ENCODE results near the gene ROR2. TPM values are rescaled to one million over a fixed set of nuclear protein-coding genes. Genes with fewer than 3 reads are reported as not detected.
A peak's percentile ranks its signal among the peaks of the same experiment; 100 is the strongest.

The ROR2 gene
- total RNA-seq, 2 donors from 2014 or later, result 4.0 to 5.4 TPM

GRCh38 chr9:91677331-91677730 is 272.7 kb downstream of the ROR2 start:
- H3K4me3 ChIP-seq, result no peak overlapping the region
- TF ChIP-seq CTCF (IDR thresholded peaks at IDR 0.05), result no peak
- no peak for TF ChIP-seq POLR2A (IDR thresholded peaks at IDR 0.05)
- H3K4me1 ChIP-seq, result peaks cover 4% of the 10 kb centered on the region
- no peaks in the 10 kb centered on the region for H3K27me3 ChIP-seq
- H3K36me3 ChIP-seq (replicated peaks in 1 of 2; ENCODE audit: insufficient read depth in 1 of 2, low read depth in 2 of 2), result no peaks in the 10 kb centered on the region
- H3K9me3 ChIP-seq, result no peaks in the 10 kb centered on the region
- 38 to 50% methylated on average over 3 of the region's 3 CpGs for WGBS, 2 donors
- intact Hi-C loops (cut with DNase I), result no loop called here
- no peak for DNase-seq
- no peak overlapping the region for H3K27ac ChIP-seq
- no peak for ATAC-seq

DNA sequence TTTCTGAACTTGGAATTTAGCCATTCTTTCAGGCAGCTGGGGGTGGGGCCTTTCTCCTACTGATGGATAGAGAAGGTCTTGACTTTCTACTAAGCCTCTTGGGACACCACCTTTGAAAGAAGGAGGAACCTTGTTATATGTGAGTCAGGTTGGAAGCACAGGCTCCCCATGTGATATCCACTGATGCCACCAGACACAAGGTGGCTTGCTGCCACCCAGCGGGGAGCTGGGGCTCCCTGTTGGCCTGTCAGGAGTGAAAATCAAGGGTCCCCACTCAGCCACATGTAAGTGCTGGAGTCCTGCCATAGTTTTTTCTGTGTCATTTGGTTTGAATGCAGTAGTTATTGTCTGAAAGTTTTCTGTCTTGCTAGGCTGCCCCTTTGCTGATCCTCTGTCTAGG is 274.0 kb downstream of the ROR2 start:
- intact Hi-C loops (cut with DNase I), result no loop called here
- WGBS, 2 donors, result 79 to 86% methylated on average over 1 of the region's 1 CpG
- TF ChIP-seq POLR2A (IDR thresholded peaks at IDR 0.05) (no peak), CTCF (IDR thresholded peaks at IDR 0.05) (peak in 2 of 7 experiments; percentile 6 to 11)

GRCh38 chr9:91664663-91665062 is 285.4 kb downstream of the ROR2 start:
- H3K27ac ChIP-seq, result no peak overlapping the region
- no peaks in the 10 kb centered on the region for H3K4me1 ChIP-seq
- no peaks in the 10 kb centered on the region for H3K27me3 ChIP-seq
- ATAC-seq, result no peak
- WGBS, 2 donors, result 67 to 68% methylated on average over 8 of the region's 8 CpGs
- no peaks in the 10 kb centered on the region for H3K9me3 ChIP-seq
- H3K36me3 ChIP-seq (replicated peaks in 1 of 2; ENCODE audit: insufficient read depth in 1 of 2, low read depth in 2 of 2), result no peaks in the 10 kb centered on the region
- intact Hi-C loops (cut with DNase I), result no loop called here
- no peak overlapping the region for H3K4me3 ChIP-seq
- no peak for DNase-seq
- TF ChIP-seq CTCF (IDR thresholded peaks at IDR 0.05) (no peak), POLR2A (IDR thresholded peaks at IDR 0.05) (no peak)

More for the DNA sequence above, 274.0 kb downstream of the ROR2 start:
- DNase-seq (peak in 1 of 4 donors; percentile 17), ATAC-seq (no peak)
- Histone ChIP-seq H3K36me3 (replicated peaks in 1 of 2; ENCODE audit: insufficient read depth in 1 of 2, low read depth in 2 of 2) (no peaks in the 10 kb centered on the region), H3K4me3 (no peak overlapping the region), H3K27ac (no peak overlapping the region), H3K4me1 (no peaks in the 10 kb centered on the region), H3K27me3 (no peaks in the 10 kb centered on the region), H3K9me3 (no peaks in the 10 kb centered on the region)

DNA sequence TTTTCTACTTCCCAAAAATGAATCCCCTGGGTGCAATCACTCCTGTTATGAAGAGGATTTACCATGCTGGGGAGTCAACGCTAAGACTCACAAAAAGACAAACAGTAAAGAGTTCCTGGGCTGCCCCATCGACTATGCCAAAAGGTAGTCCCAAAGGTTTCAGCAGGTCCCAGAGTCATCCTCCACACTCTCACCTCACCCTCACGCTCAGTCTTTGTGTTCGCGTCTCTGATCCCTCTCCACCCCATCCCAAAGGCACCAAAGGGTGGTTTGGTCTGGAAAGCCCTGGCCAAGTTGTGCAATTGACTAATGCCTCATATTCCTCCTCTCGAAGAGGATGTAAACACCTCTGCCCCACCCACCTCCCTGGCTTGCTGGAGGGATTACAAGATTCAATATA is 286.2 kb downstream of the ROR2 start:
- no peak overlapping the region for H3K27ac ChIP-seq
- 74 to 77% methylated on average over 6 of the region's 6 CpGs for WGBS, 2 donors
- H3K36me3 ChIP-seq (replicated peaks in 1 of 2; ENCODE audit: insufficient read depth in 1 of 2, low read depth in 2 of 2), result no peaks in the 10 kb centered on the region
- H3K9me3 ChIP-seq, result no peaks in the 10 kb centered on the region
- ATAC-seq (no peak), DNase-seq (no peak)
- TF ChIP-seq POLR2A (IDR thresholded peaks at IDR 0.05) (no peak), CTCF (IDR thresholded peaks at IDR 0.05) (no peak)
- H3K27me3 ChIP-seq, result no peaks in the 10 kb centered on the region
- no peaks in the 10 kb centered on the region for H3K4me1 ChIP-seq
- no peak overlapping the region for H3K4me3 ChIP-seq
- intact Hi-C loops (cut with DNase I), result no loop called here

DNA sequence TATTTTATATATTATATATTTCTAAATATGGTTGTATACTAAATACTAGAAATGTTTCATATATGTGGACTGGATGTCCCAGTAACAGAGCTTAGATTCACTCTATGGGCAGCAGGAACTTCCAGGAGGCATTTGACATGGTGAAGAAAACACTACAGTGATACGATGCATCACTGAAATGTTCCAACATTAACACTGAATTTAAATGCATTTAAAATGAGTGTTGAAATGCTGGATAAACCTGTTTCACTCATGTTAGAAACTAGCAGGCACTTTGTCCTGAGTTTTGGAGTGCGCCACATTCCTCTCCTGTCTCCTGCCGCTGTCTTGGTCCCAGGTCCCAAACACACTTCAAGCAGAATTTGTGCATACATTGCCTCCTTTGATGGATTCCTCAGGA is 288.6 kb downstream of the ROR2 start:
- intact Hi-C loops (cut with DNase I), result no loop called here
- Histone ChIP-seq H3K4me1 (no peaks in the 10 kb centered on the region), H3K27me3 (no peaks in the 10 kb centered on the region), H3K36me3 (replicated peaks in 1 of 2; ENCODE audit: insufficient read depth in 1 of 2, low read depth in 2 of 2) (no peaks in the 10 kb centered on the region), H3K27ac (no peak overlapping the region), H3K4me3 (no peak overlapping the region), H3K9me3 (no peaks in the 10 kb centered on the region)
- DNase-seq (no peak), ATAC-seq (no peak)
- TF ChIP-seq POLR2A (IDR thresholded peaks at IDR 0.05) (no peak), CTCF (IDR thresholded peaks at IDR 0.05) (no peak)
- WGBS, 2 donors, result 78 to 99% methylated on average over 3 of the region's 3 CpGs
